ENCODE measurements around the gene NEO1. TPM values are rescaled to one million over a fixed set of nuclear protein-coding genes. Genes with fewer than 3 reads are reported as not detected.

Gene NEO1
- polyA plus RNA-seq, 1 of the 3 experiments (the other 2 are of a cell fraction) = 13.1 TPM

DNA sequence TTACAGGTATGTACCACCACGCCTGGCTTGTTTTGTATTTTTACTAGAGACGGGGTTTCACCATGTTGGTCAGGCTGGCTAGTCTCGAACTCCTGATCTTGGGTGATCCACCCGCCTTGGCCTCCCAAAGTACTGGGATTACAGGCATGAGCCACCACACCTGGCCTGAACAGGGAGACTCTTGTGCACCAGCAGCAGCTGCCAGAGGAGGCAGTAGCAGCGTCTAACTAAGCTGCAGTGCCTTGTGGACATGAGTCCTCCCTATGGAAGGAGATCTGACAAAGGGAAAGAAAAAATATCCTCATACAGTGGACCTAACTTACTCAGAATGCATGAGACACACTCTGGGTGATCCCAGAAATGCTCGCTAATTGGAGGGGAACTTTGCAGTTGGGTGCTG lies 36.8 kb upstream of the NEO1 start (continued):
- TF ChIP-seq, protein P1, sequence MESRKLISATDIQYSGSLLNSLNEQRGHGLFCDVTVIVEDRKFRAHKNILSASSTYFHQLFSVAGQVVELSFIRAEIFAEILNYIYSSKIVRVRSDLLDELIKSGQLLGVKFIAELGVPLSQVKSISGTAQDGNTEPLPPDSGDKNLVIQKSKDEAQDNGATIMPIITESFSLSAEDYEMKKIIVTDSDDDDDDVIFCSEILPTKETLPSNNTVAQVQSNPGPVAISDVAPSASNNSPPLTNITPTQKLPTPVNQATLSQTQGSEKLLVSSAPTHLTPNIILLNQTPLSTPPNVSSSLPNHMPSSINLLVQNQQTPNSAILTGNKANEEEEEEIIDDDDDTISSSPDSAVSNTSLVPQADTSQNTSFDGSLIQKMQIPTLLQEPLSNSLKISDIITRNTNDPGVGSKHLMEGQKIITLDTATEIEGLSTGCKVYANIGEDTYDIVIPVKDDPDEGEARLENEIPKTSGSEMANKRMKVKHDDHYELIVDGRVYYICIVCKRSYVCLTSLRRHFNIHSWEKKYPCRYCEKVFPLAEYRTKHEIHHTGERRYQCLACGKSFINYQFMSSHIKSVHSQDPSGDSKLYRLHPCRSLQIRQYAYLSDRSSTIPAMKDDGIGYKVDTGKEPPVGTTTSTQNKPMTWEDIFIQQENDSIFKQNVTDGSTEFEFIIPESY (IDR thresholded peaks at IDR 0.05; ENCODE audit: borderline replicate concordance, low read depth) = no peak
- no peak for TF ChIP-seq RXRA (IDR thresholded peaks at IDR 0.05; ENCODE audit: borderline replicate concordance, low read depth)

DNA sequence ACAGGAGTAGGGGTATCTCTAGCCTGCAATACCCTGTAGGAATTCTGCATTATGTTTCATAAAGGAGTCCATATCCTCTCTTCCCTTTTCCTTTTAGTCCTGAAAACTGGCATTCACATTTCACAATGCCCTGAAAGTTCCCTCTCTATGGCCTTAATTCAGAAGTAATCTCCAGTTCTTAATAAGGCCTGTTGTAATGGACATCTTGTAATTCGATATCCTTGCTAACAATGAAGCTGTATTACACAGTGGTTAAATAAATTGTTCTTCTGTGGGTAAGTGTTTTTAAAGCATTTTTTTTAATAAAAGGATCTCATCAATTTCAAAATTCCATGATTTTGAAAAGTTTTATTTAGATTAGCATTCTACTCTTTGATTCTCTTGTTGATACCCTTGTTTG lies 34.3 kb upstream of the NEO1 start:
- Histone ChIP-seq H4K20me1 (ENCODE audit: insufficient read depth) (no peaks in the 10 kb centered on the region), H3K9me2 (no peaks in the 10 kb centered on the region), H3K9ac (no peak overlapping the region), H3K4me1 (ENCODE audit: control insufficient read depth in 1 of 2, insufficient read depth in 2 of 2, low read depth in 1 of 2, low read length in 1 of 2) (peaks cover 0 to 2% of the 10 kb centered on the region in 2 experiments; a peak in 1 of 4 replicates), H3F3A (replicated peaks; ENCODE audit: insufficient read depth) (no peaks in the 10 kb centered on the region), H3K79me2 (ENCODE audit: insufficient read depth) (no peaks in the 10 kb centered on the region), H3K27me3 (ENCODE audit: insufficient read depth) (peaks cover 4% of the 10 kb centered on the region; the same call in 1 of the 2 replicates), H3K4me3 (ENCODE audit: low read depth in 2 of 2, low read length in 1 of 2) (no peak overlapping the region), H3K36me3 (replicated peaks in 1 of 2; ENCODE audit: control insufficient read depth in 1 of 2, insufficient read depth in 2 of 2, low read length in 1 of 2) (no peaks in the 10 kb centered on the region), H3K27ac (ENCODE audit: low read depth in 2 of 2, low read length in 1 of 2) (no peak overlapping the region), H3K4me2 (no peak overlapping the region), H3K9me3 (no peaks in the 10 kb centered on the region), H2AFZ (ENCODE audit: low read depth) (no peak overlapping the region)
- no peak for TF ChIP-seq RXRA (IDR thresholded peaks at IDR 0.05; ENCODE audit: borderline replicate concordance, low read depth)
- TF ChIP-seq NFIC (IDR thresholded peaks at IDR 0.05; ENCODE audit: borderline replicate concordance) = no peak
- TF ChIP-seq, protein P1 (IDR thresholded peaks at IDR 0.05; ENCODE audit: borderline replicate concordance, low read depth) = no peak
- no peak for TF ChIP-seq POLR2AphosphoS5 (IDR thresholded peaks at IDR 0.05; ENCODE audit: low read depth, low read length)
- TF ChIP-seq, protein P2, sequence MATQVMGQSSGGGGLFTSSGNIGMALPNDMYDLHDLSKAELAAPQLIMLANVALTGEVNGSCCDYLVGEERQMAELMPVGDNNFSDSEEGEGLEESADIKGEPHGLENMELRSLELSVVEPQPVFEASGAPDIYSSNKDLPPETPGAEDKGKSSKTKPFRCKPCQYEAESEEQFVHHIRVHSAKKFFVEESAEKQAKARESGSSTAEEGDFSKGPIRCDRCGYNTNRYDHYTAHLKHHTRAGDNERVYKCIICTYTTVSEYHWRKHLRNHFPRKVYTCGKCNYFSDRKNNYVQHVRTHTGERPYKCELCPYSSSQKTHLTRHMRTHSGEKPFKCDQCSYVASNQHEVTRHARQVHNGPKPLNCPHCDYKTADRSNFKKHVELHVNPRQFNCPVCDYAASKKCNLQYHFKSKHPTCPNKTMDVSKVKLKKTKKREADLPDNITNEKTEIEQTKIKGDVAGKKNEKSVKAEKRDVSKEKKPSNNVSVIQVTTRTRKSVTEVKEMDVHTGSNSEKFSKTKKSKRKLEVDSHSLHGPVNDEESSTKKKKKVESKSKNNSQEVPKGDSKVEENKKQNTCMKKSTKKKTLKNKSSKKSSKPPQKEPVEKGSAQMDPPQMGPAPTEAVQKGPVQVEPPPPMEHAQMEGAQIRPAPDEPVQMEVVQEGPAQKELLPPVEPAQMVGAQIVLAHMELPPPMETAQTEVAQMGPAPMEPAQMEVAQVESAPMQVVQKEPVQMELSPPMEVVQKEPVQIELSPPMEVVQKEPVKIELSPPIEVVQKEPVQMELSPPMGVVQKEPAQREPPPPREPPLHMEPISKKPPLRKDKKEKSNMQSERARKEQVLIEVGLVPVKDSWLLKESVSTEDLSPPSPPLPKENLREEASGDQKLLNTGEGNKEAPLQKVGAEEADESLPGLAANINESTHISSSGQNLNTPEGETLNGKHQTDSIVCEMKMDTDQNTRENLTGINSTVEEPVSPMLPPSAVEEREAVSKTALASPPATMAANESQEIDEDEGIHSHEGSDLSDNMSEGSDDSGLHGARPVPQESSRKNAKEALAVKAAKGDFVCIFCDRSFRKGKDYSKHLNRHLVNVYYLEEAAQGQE (IDR thresholded peaks at IDR 0.05; ENCODE audit: low read depth, low read length) = no peak
- TF ChIP-seq MEF2A (IDR thresholded peaks at IDR 0.05; ENCODE audit: borderline replicate concordance, low read depth) = no peak
- no peak for TF ChIP-seq GATA2 (CRISPR knock-in tag; IDR thresholded peaks at IDR 0.05)
- TF ChIP-seq, protein P3, sequence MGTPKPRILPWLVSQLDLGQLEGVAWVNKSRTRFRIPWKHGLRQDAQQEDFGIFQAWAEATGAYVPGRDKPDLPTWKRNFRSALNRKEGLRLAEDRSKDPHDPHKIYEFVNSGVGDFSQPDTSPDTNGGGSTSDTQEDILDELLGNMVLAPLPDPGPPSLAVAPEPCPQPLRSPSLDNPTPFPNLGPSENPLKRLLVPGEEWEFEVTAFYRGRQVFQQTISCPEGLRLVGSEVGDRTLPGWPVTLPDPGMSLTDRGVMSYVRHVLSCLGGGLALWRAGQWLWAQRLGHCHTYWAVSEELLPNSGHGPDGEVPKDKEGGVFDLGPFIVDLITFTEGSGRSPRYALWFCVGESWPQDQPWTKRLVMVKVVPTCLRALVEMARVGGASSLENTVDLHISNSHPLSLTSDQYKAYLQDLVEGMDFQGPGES (IDR thresholded peaks at IDR 0.05; ENCODE audit: low read depth, low read length) = no peak
- TF ChIP-seq GABPA (IDR thresholded peaks at IDR 0.05; ENCODE audit: low read depth) = no peak
- TF ChIP-seq SIN3A (IDR thresholded peaks at IDR 0.05; ENCODE audit: borderline replicate concordance, low read depth, low read length) = no peak
- TF ChIP-seq YY1 (IDR thresholded peaks at IDR 0.05; ENCODE audit: low read depth) = no peak
- TF ChIP-seq ELF1 (IDR thresholded peaks at IDR 0.05) = no peak
- TF ChIP-seq TCF12 (IDR thresholded peaks at IDR 0.05) = no peak
- no peak for TF ChIP-seq SMC3 (IDR thresholded peaks at IDR 0.05; ENCODE audit: low read depth, low read length)
- TF ChIP-seq FOXM1 (IDR thresholded peaks at IDR 0.05; ENCODE audit: low read depth) = no peak
- no peak for TF ChIP-seq TEAD4 (IDR thresholded peaks at IDR 0.05; ENCODE audit: borderline replicate concordance, insufficient read depth)
- TF ChIP-seq EZH2phosphoT487 (IDR thresholded peaks at IDR 0.05; ENCODE audit: borderline replicate concordance, low read depth) = no peak
- TF ChIP-seq, protein P4, sequence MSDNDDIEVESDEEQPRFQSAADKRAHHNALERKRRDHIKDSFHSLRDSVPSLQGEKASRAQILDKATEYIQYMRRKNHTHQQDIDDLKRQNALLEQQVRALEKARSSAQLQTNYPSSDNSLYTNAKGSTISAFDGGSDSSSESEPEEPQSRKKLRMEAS (IDR thresholded peaks at IDR 0.05; ENCODE audit: low read depth) = no peak
- TF ChIP-seq, protein P5, sequence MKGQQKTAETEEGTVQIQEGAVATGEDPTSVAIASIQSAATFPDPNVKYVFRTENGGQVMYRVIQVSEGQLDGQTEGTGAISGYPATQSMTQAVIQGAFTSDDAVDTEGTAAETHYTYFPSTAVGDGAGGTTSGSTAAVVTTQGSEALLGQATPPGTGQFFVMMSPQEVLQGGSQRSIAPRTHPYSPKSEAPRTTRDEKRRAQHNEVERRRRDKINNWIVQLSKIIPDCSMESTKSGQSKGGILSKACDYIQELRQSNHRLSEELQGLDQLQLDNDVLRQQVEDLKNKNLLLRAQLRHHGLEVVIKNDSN (IDR thresholded peaks at IDR 0.05; ENCODE audit: borderline replicate concordance, low read depth) = no peak
- TF ChIP-seq, protein P6, sequence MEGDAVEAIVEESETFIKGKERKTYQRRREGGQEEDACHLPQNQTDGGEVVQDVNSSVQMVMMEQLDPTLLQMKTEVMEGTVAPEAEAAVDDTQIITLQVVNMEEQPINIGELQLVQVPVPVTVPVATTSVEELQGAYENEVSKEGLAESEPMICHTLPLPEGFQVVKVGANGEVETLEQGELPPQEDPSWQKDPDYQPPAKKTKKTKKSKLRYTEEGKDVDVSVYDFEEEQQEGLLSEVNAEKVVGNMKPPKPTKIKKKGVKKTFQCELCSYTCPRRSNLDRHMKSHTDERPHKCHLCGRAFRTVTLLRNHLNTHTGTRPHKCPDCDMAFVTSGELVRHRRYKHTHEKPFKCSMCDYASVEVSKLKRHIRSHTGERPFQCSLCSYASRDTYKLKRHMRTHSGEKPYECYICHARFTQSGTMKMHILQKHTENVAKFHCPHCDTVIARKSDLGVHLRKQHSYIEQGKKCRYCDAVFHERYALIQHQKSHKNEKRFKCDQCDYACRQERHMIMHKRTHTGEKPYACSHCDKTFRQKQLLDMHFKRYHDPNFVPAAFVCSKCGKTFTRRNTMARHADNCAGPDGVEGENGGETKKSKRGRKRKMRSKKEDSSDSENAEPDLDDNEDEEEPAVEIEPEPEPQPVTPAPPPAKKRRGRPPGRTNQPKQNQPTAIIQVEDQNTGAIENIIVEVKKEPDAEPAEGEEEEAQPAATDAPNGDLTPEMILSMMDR (IDR thresholded peaks at IDR 0.05) = no peak
- DNase-seq = no peak
- 58% methylated on average over 1 of the region's 1 CpG for WGBS (ENCODE audit: low lambda C conversion rate)
- POLR2A ChIA-PET = no interaction called here
- CTCF ChIA-PET = no interaction called here
